Mammary epithelial cell (primary cell): Measurements from ENCODE around the gene KANTR.

Experiments used
- EZH2 ChIP-seq: IDR thresholded peaks from 2 replicates; pipeline ENCODE4 v1.6.1; 2012; ENCODE audit warnings: low read length, inconsistent platforms, borderline replicate concordance
- TF ChIP-seq, protein P1 (sequence below), 2 donors: IDR thresholded peaks in 1 of 2; conservative IDR thresholded peaks in 1 of 2; 2 replicates each; pipeline ENCODE4 v1.5.1; 2011 to 2012; ENCODE audit warnings: inconsistent platforms in 2 of 2, low read length in 2 of 2, mild to moderate bottlenecking in 2 of 2, control low read depth in 1 of 2, low read depth in 1 of 2; ENCODE audit not compliant: insufficient read depth in 1 of 2; ENCODE audit errors: extremely low read depth in 1 of 2

DNA sequence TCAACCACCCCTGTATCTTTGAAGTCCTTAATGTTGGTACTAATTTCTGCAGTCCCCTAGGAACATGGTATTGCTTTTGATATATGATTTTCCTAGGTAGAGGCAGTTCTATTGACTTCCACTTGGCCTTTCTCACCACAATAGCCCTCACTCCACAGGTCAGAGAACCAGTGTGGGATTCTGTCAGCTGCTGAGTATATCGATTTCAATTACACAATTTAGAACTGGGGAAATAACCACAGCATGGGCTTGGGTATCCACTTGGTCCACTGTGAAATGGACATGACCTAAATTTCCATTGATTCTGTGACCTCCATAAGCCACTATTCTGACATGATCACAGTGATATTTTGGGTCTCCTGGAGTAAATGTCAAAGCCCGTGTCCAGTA, 62.3 kb downstream of the KANTR start:
- TF ChIP-seq EZH2: no peak
- TF ChIP-seq, protein P1, sequence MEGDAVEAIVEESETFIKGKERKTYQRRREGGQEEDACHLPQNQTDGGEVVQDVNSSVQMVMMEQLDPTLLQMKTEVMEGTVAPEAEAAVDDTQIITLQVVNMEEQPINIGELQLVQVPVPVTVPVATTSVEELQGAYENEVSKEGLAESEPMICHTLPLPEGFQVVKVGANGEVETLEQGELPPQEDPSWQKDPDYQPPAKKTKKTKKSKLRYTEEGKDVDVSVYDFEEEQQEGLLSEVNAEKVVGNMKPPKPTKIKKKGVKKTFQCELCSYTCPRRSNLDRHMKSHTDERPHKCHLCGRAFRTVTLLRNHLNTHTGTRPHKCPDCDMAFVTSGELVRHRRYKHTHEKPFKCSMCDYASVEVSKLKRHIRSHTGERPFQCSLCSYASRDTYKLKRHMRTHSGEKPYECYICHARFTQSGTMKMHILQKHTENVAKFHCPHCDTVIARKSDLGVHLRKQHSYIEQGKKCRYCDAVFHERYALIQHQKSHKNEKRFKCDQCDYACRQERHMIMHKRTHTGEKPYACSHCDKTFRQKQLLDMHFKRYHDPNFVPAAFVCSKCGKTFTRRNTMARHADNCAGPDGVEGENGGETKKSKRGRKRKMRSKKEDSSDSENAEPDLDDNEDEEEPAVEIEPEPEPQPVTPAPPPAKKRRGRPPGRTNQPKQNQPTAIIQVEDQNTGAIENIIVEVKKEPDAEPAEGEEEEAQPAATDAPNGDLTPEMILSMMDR (conservative IDR thresholded peaks at IDR 0.05 in 1 of 2, IDR thresholded peaks at IDR 0.05 in 1 of 2; ENCODE audit: extremely low read depth in 1 of 2, insufficient read depth in 1 of 2, low read depth in 1 of 2, low read length in 2 of 2): no peak
